KMS-11 (cell line): Measurements from ENCODE around the gene GARRE1.
"Not testable (repeated sequence)": the region's sequence is repeated elsewhere in the genome, so short reads cannot be mapped to it uniquely, and the experiment has no call there.

ENCODE experiments used
- H2AFZ ChIP-seq: fragments of 200-600 bp; sonication (generic); 2 replicates; pipeline ENCODE4 v1.6.1; 2016; ENCODE audit warnings: antibody characterized with exemption, mixed run types, low read depth
- H3K27ac ChIP-seq: fragments of 200-600 bp; sonication (generic); 2 replicates; pipeline ENCODE4 v1.6.1; 2016; ENCODE audit warnings: mild to moderate bottlenecking, mixed run types
- H3K27me3 ChIP-seq: fragments of 200-600 bp; sonication (generic); 2 replicates; pipeline ENCODE4 v1.6.1; 2017; ENCODE audit warnings: mild to moderate bottlenecking, low read depth, mixed run types, moderate library complexity; ENCODE audit not compliant: insufficient read depth
- H3K36me3 ChIP-seq: fragments of 200-600 bp; sonication (generic); 2 replicates; pipeline ENCODE4 v1.6.1; 2017; ENCODE audit warnings: mild to moderate bottlenecking, mixed run types; ENCODE audit not compliant: insufficient read depth
- H3K4me1 ChIP-seq: fragments of 200-600 bp; sonication (generic); 2 replicates; pipeline ENCODE4 v1.6.1; 2016; ENCODE audit warnings: mild to moderate bottlenecking, low read depth, mixed run types; ENCODE audit not compliant: poor library complexity, severe bottlenecking
- H3K4me2 ChIP-seq: fragments of 200-600 bp; sonication (generic); 2 replicates; pipeline ENCODE4 v1.7.0; 2016; ENCODE audit warnings: mild to moderate bottlenecking, mixed run types
- H3K4me3 ChIP-seq: fragments of 200-600 bp; sonication (generic); IDR thresholded peaks from 2 replicates; pipeline ENCODE4 v1.6.1; 2017; ENCODE audit warnings: low read depth, low read length, mixed read lengths; ENCODE audit not compliant: insufficient read depth
- H3K79me2 ChIP-seq: fragments of 200-600 bp; sonication (generic); 2 replicates; pipeline ENCODE4 v1.6.1; 2016; ENCODE audit warnings: low read depth, mixed run types; ENCODE audit not compliant: insufficient read depth
- H3K9ac ChIP-seq: fragments of 200-600 bp; sonication (generic); 2 replicates; pipeline ENCODE4 v1.6.1; 2016; ENCODE audit warnings: mild to moderate bottlenecking, mixed run types
- H4K20me1 ChIP-seq: fragments of 200-600 bp; sonication (generic); 2 replicates; pipeline ENCODE4 v1.6.1; 2016; ENCODE audit warnings: mild to moderate bottlenecking, mixed run types; ENCODE audit not compliant: insufficient read depth
- CTCF ChIP-seq: fragments of 200-600 bp; sonication (generic); conservative IDR thresholded peaks from 2 replicates; pipeline ENCODE4 v1.6.1; 2017; ENCODE audit warnings: low read depth, mild to moderate bottlenecking, antibody characterized with exemption, low read length, moderate library complexity, mixed read lengths

The GARRE1 gene

GRCh38 chr19:34244611-34245299, 9.6 kb upstream of the GARRE1 start:
- no peak for TF ChIP-seq CTCF
- no peaks in the 10 kb centered on the region for H3K79me2 ChIP-seq

GRCh38 chr19:34246340-34246739, 8.0 kb upstream of the GARRE1 start:
- Histone ChIP-seq H4K20me1 (no peaks in the 10 kb centered on the region), H3K27me3 (no peaks in the 10 kb centered on the region), H3K79me2 (no peaks in the 10 kb centered on the region), H3K9ac (no peak overlapping the region), H3K4me2 (no peak overlapping the region), H2AFZ (no peak overlapping the region), H3K4me3 (no peak overlapping the region), H3K36me3 (no peaks in the 10 kb centered on the region), H3K4me1 (peaks cover 16% of the 10 kb centered on the region), H3K27ac (no peak overlapping the region)
- TF ChIP-seq CTCF: no peak

More at GRCh38 chr19:34244611-34245299, 9.6 kb upstream of the GARRE1 start:
- no peaks in the 10 kb centered on the region for H4K20me1 ChIP-seq
- H2AFZ ChIP-seq: no peak overlapping the region
- H3K4me2 ChIP-seq: no peak overlapping the region
- H3K27ac ChIP-seq: no peak overlapping the region
- H3K27me3 ChIP-seq: no peaks in the 10 kb centered on the region
- no peak overlapping the region for H3K4me3 ChIP-seq
- H3K36me3 ChIP-seq: no peaks in the 10 kb centered on the region
- peaks cover 16% of the 10 kb centered on the region for H3K4me1 ChIP-seq
- no peak overlapping the region for H3K9ac ChIP-seq

- no peak for TF ChIP-seq CTCF
- H3K4me3 ChIP-seq: no peak overlapping the region
- no peaks in the 10 kb centered on the region for H3K27me3 ChIP-seq
- H3K79me2 ChIP-seq: no peaks in the 10 kb centered on the region
- H4K20me1 ChIP-seq: no peaks in the 10 kb centered on the region
- peaks cover 4% of the 10 kb centered on the region for H3K4me1 ChIP-seq
- no peaks in the 10 kb centered on the region for H3K36me3 ChIP-seq
- H2AFZ ChIP-seq: no peak overlapping the region
- no peak overlapping the region for H3K9ac ChIP-seq
- no peak overlapping the region for H3K27ac ChIP-seq
- H3K4me2 ChIP-seq: no peak overlapping the region
These were observed 5.4 kb upstream of the GARRE1 start for GRCh38 chr19:34248941-34249340.

- H3K27ac ChIP-seq, H3K27me3 ChIP-seq, H3K36me3 ChIP-seq, H3K4me3 ChIP-seq, H2AFZ ChIP-seq, H3K4me2 ChIP-seq, H3K4me1 ChIP-seq, H3K79me2 ChIP-seq, H4K20me1 ChIP-seq, H3K9ac ChIP-seq: not testable (repeated sequence)
These were observed 1.2 kb upstream of the GARRE1 start for GRCh38 chr19:34253167-34253566.

- not testable (repeated sequence) for H3K36me3 ChIP-seq, H3K27ac ChIP-seq, H3K4me1 ChIP-seq, H3K79me2 ChIP-seq, H3K27me3 ChIP-seq, H3K4me3 ChIP-seq, H4K20me1 ChIP-seq
- Histone ChIP-seq H3K9ac (peak overlapping the region; percentile 44; the same call in 1 of the 2 replicates), H3K4me2 (peak overlapping the region; percentile 56), H2AFZ (peak overlapping the region; percentile 83)
These were observed 691 bp upstream of the GARRE1 start for GRCh38 chr19:34253681-34254045.
